Keratinocyte (primary cell): Measurements from ENCODE around the gene ADGRF5.

Experiments used
- EZH2 ChIP-seq: IDR thresholded peaks from one replicate; pipeline ENCODE4 v1.6.1; 2012; ENCODE audit warnings: inconsistent platforms, mild to moderate bottlenecking, low read length, moderate library complexity
- TF ChIP-seq, protein P1 (sequence below), 3 experiments: IDR thresholded peaks in 1 of 3; conservative IDR thresholded peaks in 1 of 3; optimal IDR thresholded peaks in 1 of 3; 2 replicates in 2 of 3; 3 replicates in 1 of 3; pipeline versions ENCODE3 to v1.5.1; 2011; ENCODE audit warnings: low read length in 3 of 3, mild to moderate bottlenecking in 3 of 3, moderate library complexity in 2 of 3, control low read depth in 1 of 3, inconsistent platforms in 1 of 3; ENCODE audit not compliant: insufficient read depth in 2 of 3; ENCODE audit errors: extremely low read depth in 1 of 3

GRCh38 chr6:46899659-46900058, 22.1 kb downstream of the ADGRF5 start:
- TF ChIP-seq, protein P1, sequence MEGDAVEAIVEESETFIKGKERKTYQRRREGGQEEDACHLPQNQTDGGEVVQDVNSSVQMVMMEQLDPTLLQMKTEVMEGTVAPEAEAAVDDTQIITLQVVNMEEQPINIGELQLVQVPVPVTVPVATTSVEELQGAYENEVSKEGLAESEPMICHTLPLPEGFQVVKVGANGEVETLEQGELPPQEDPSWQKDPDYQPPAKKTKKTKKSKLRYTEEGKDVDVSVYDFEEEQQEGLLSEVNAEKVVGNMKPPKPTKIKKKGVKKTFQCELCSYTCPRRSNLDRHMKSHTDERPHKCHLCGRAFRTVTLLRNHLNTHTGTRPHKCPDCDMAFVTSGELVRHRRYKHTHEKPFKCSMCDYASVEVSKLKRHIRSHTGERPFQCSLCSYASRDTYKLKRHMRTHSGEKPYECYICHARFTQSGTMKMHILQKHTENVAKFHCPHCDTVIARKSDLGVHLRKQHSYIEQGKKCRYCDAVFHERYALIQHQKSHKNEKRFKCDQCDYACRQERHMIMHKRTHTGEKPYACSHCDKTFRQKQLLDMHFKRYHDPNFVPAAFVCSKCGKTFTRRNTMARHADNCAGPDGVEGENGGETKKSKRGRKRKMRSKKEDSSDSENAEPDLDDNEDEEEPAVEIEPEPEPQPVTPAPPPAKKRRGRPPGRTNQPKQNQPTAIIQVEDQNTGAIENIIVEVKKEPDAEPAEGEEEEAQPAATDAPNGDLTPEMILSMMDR (optimal IDR thresholded peaks at IDR 0.05 in 1 of 3, IDR thresholded peaks at IDR 0.05 in 1 of 3, conservative IDR thresholded peaks at IDR 0.05 in 1 of 3; ENCODE audit: extremely low read depth in 1 of 3, insufficient read depth in 2 of 3, low read length in 3 of 3), result no peak
- no peak for TF ChIP-seq EZH2
